GM19455 (cell line): ENCODE results near the gene ITPR2.
A peak's percentile ranks its signal among the peaks of the same experiment; 100 is the strongest.
"Not testable (repeated sequence)": the region's sequence is repeated elsewhere in the genome, so short reads cannot be mapped to it uniquely, and the experiment has no call there.

Experiments
- ATAC-seq: cut with Tn5 transposase; IDR thresholded peaks from one replicate; pipeline ENCODE4 v1.9.1; 2021; ENCODE audit not compliant: unreplicated experiment

The ITPR2 gene

GRCh38 chr12:26851031-26851809 is 18.2 kb upstream of the ITPR2 start:
- ATAC-seq = no peak

- ATAC-seq = no peak
These were observed 15.3 kb upstream of the ITPR2 start for GRCh38 chr12:26848156-26848825.

GRCh38 chr12:26847431-26847830 is 14.4 kb upstream of the ITPR2 start:
- ATAC-seq = no peak

GRCh38 chr12:26846416-26846815 is 13.4 kb upstream of the ITPR2 start:
- ATAC-seq = no peak

GRCh38 chr12:26845984-26846383 is 13.0 kb upstream of the ITPR2 start:
- no peak for ATAC-seq

- no peak for ATAC-seq
These were observed 12.2 kb upstream of the ITPR2 start for GRCh38 chr12:26845057-26845666.

- ATAC-seq = no peak
These were observed 10.3 kb upstream of the ITPR2 start for GRCh38 chr12:26843311-26843710.

- no peak for ATAC-seq
These were observed 8.1 kb upstream of the ITPR2 start for GRCh38 chr12:26841085-26841484.

- ATAC-seq = no peak
These were observed 6.5 kb upstream of the ITPR2 start for GRCh38 chr12:26839512-26839911.

- ATAC-seq = no peak
These were observed 6.0 kb upstream of the ITPR2 start for GRCh38 chr12:26838888-26839416.

- ATAC-seq = no peak
These were observed 3.2 kb upstream of the ITPR2 start for GRCh38 chr12:26836201-26836600.

GRCh38 chr12:26834503-26835060 is 1.6 kb upstream of the ITPR2 start:
- ATAC-seq = not testable (repeated sequence)

- no peak for ATAC-seq
These were observed 923 bp upstream of the ITPR2 start for GRCh38 chr12:26833743-26834490.

GRCh38 chr12:26831951-26832821 is 808 bp downstream of the ITPR2 start:
- ATAC-seq = peak; percentile 51

- no peak for ATAC-seq
These were observed 2.0 kb downstream of the ITPR2 start for GRCh38 chr12:26830783-26831551.

GRCh38 chr12:26830363-26830762 is 2.6 kb downstream of the ITPR2 start:
- no peak for ATAC-seq

- no peak for ATAC-seq
These were observed 4.5 kb downstream of the ITPR2 start for GRCh38 chr12:26828280-26829073.

GRCh38 chr12:26826437-26826836 is 6.6 kb downstream of the ITPR2 start:
- ATAC-seq = no peak
